ENCODE measurements around the gene PIP4K2B.

- TF ChIP-seq, protein P1, sequence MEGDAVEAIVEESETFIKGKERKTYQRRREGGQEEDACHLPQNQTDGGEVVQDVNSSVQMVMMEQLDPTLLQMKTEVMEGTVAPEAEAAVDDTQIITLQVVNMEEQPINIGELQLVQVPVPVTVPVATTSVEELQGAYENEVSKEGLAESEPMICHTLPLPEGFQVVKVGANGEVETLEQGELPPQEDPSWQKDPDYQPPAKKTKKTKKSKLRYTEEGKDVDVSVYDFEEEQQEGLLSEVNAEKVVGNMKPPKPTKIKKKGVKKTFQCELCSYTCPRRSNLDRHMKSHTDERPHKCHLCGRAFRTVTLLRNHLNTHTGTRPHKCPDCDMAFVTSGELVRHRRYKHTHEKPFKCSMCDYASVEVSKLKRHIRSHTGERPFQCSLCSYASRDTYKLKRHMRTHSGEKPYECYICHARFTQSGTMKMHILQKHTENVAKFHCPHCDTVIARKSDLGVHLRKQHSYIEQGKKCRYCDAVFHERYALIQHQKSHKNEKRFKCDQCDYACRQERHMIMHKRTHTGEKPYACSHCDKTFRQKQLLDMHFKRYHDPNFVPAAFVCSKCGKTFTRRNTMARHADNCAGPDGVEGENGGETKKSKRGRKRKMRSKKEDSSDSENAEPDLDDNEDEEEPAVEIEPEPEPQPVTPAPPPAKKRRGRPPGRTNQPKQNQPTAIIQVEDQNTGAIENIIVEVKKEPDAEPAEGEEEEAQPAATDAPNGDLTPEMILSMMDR (IDR thresholded peaks at IDR 0.05; ENCODE audit: insufficient read depth, low read length), result no peak
- no peak; the same call in 1 of the 2 replicates for TF ChIP-seq POLR2AphosphoS5 (IDR thresholded peaks at IDR 0.05; ENCODE audit: low read depth)
- TF ChIP-seq REST (IDR thresholded peaks at IDR 0.05; ENCODE audit: insufficient replicate concordance, low read depth), result no peak
- TF ChIP-seq GABPA (IDR thresholded peaks at IDR 0.05; ENCODE audit: low read depth), result no peak
- no peak for TF ChIP-seq SPI1 (IDR thresholded peaks at IDR 0.05; ENCODE audit: borderline replicate concordance, low read depth)
Observed at GRCh38 chr17:38766341-38766740, 33.0 kb downstream of the PIP4K2B start.
